NCI-H1417 treated with DMSO at 0.1 percent for 48 hours (cell line): Measurements from ENCODE around the gene FKBP1A.

ENCODE experiments used
- DNase-seq: peaks from one replicate; lab custom pipeline; 2025; lab: John Stamatoyannopoulos, UW

FKBP1A gene

DNA sequence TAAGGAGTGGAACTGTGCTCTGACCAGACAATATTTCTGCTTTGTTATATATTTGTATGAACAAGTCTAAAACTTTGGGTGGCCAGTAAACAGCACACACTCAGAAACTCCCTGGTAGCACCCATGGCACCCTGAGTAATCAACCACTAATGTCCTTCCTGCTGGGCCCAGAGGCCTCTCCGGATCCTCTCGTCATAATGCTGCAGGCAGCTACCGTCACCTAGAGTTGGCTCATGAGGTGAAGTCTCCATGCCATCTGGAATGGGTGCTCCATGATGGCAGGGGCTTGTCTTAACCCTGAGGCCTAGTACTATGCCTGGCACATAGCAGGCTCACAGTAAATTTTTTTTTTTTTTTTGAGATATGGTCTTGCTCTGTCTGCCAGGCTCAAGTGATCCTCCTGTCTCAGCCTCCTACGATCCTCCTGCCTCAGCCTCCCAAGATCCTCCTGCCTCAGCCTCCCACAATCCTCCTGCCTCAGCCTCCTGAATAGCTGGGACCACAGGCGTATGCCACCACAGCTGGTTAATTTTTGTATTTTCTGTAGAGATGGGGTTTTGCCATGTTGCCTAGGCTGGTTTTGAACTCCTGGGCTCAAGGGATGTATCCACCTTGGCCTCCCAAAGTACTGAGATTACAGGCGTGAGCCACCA is 60.9 kb downstream of the FKBP1A start:
- DNase-seq = no peak

DNA sequence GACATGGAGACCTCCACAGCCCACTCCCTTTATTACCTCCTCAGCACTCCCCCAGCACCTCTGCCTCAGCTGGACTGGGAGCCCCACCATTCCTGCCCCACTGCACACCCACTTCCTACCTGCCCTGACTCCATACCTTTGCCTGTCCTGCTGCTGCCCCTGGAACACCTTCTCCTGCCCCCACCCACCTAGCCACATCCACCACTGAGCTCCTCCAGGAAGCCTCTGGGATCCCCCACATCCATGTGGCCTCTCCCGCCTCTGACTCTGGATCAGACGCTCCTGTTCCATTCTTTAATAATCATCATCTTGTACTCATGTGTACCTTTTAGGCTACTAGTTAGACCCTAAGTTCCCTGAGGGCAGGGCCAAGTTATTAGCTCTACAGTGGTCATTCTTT is 61.8 kb downstream of the FKBP1A start:
- no peak for DNase-seq

DNA sequence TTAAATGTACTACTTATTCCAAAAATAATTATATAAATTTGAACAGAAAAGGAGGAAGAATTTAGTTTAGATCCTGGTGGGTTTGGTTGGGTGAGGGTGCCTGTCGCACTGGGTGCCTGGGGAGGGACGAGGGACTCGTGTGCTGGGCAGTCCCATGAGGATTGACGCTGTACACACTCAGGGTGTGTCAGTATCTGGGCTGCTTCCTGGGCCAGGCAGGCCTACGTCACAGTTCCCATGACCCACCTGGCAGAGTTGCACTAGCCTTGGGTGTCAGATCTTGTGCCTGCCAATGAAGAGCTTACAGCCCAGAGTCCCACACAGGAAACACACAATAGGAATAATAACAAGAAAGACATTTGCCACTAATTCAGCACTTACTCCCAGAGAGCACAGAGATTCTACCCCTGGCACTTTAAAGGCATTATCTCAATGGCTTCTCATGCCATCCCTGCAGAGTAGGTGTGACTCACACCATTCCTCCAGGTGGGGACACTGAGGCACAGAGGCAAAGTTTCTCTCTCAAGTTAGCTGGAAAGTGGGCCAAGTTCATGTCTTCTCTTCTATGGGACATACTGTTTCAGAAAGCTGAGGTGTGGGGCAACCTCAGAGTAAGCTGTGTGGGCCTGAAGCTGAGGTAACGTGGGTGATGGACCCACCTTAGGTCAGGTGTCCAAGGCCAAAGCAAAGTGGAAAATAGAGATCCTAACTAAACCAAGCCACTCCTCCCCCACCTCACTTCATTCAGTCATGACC is 62.6 kb downstream of the FKBP1A start:
- no peak for DNase-seq

DNA sequence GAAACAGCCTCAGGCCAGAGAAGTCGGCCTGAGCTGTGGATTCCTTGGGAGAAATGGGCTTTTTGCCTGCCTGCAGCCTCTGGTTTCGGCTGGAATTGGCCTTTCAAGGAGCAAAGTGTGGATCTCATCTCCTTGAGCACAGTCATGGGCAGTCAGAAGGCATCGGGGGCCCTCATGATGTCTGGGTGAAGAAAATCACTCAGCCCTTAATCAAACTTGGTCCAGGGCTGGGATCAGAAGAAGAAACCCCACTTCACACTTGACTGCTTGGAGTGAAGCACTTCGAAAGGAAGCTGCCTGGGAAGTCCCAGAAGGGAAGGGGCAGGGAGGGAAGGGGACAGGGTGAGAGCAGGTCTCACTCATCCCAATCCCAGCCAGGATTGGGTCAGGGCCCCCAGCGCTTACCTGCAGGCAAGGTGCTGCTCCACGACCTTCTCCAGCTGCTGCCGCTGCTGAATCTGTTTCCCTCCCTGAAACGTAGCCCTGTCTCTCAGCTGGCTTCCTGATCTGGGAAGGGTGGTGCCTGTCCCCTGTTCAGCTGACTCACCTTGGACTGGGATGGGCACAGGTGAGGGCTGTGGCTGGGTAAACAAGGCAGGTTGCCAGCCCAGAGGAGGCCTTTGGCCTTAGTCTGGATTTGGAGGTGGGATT is 64.0 kb downstream of the FKBP1A start, which contains the start of gene SDCBP2:
TSS of gene SDCBP2 (minus strand) at position 460 of the 651 bp plus-strand sequence. CDS start 8,723 bp downstream, outside the sequence.
- DNase-seq = no peak

DNA sequence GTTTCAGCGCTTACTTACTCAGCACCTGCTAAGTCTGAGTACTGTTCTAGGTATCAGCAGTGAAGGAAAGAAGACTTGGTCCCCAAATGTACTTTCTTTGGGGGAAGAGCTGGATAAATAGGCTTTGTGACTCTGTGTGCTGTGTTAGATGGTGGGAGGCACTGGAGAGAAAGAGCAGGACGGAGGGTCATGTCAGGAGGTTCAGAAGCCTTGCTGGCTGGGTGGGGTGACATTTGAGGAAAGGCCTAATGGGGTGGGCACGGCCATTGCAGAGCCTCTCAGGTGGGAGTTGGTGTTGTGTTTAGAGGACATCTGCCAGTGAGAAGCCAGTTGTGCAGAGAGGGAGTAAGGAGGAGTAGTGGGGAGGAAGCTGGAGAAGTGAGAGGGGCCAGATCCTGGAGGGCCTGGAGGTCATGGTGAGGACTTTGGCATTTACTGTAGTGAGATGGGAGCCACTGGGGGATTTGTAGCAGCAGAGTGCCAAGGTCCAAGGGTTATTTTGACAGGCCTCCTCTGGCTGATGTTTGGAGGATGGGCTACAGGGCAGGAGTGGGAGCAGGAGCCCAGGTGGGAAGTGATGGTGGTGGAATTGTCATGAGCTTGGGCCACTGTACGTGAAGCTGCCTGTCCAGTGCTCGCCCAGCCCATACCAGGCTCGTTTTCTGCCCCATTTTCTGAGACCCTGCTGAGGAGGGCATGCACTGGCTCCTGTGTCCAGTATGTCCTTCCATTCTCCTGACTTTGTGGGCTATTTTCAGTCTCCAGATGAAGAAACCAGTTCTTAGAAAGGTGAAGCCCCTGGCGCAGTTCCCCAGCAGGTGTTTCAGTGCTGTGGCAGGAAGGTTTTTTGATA is 64.8 kb downstream of the FKBP1A start:
- no peak for DNase-seq

DNA sequence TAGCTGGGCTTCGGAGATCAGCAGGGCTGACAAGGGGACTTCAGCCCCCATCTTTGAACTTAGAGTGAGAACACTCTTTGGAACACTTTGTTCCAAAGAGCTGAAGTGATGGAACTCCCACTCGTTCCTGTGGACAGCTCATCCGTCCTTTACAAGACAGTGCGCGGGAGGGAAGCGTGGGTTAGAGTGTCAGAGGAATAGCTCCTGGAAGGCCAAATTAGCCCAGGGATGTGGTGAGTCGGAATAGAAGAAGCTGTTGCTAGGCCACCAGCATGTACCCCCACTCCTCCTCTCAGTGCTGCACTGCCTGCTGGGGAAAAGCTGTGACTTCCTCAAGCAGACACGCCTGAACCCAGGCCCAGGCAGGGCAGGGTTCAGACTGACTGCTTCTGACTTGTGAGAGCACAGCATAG is 65.6 kb downstream of the FKBP1A start:
- no peak for DNase-seq

DNA sequence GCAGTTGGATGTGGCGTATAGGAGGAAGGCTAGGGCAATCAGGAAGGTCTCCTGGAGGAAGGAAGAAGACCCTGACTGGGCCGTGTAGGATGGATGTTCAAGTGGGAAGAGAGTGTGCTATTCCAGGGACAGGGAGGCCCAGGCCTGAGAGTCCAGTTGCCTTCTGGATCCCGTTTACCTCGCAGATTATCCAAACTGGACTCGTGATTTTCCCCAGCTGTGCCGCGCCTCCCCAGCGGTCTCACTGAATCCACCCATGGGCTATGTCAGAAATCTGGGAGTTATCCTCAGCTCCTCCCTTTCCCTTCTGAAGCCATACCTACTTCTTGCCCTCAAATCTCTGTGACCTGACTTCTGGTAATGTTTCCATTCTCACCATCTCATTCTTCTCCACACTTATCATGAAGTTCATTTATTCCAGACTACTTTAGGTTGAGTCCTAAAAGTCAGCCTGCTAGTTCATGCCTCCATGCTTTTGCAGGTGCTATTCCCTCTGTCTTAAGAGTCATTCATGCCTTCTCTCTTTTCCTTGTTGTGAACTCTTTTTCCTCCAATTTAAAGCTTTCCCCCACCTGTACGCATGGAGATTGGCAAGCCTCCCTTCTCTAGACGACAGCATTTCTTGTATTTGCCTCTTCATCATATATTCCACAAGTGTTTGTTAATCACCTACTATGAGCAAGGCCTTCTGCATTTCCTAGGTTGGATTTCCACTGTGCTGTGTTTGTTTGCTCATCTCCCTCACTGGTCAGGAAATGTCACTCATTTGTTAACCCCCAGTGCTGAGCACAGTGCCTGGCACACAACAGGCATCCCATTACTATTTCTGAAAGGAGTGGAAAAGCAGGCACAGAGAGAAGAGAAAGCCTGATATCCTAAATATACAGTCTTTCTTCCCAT is 66.6 kb downstream of the FKBP1A start:
- no peak for DNase-seq

DNA sequence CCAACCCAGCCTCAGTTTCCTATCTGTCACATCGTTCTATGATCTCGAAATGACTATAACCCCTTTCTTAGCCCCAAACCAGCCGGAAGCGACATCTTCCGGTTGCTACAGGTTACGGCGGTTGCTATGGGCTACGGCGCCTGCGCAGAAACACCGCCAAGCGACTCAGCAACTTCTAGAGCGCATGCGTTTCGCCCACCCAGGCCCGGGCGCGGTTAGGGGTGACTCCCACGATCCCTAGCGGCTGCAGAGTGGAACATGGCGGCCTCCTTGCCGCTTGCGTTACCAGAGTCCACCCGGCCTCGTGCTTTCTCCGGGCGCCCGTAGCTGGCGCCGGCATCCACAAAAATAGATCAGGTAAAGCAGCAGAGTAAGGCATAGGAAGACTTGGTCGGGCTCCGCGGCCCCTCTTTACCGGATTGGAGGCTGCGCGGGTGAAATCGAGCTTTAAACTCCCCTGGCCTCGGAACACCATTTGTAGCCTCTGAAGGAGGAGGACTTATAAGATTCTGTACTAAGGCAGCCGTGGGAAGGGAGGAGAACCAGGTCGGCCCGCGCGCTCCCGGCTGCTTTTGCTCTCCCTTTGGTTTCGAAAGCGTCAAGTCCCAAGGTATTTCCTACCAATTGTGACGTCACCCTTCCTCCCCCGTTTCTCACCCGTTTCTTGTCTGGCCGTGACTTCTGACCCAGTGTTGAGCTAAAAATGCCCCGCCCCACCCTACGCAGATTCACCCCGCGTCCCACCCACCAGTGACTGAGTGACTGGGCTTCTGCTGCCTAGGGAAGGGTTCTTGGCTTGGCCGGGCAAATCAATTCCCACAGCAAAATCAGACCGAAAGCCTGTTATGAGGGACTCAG is 67.5 kb downstream of the FKBP1A start:
- peak; percentile 93 for DNase-seq

DNA sequence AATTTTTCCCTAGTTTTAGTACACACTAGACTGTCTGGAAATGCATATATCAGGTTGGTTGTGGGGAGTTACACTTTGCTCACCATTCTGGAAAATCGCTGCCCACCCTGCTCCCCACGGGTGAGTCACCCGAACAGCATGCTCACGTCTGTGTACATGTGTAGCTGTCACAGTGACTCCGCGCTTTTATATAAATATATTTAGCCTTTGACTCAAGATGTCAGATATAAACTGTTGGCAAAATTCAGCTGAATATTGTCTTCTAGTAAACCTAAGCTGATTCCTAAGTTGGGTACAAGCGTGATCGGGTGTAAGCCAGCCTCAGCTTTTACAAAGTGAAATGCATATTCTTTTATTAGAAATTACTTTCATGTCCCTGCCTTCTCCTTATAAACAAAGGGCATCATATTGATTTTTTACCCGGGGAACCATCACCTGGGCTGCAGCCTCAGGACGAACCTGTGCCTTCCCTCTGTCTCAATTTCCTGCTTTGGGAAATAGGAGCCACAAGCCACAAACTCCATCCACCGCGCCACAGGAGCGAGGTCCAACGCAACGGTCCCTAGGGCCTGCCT is 68.2 kb downstream of the FKBP1A start:
- DNase-seq = no peak

DNA sequence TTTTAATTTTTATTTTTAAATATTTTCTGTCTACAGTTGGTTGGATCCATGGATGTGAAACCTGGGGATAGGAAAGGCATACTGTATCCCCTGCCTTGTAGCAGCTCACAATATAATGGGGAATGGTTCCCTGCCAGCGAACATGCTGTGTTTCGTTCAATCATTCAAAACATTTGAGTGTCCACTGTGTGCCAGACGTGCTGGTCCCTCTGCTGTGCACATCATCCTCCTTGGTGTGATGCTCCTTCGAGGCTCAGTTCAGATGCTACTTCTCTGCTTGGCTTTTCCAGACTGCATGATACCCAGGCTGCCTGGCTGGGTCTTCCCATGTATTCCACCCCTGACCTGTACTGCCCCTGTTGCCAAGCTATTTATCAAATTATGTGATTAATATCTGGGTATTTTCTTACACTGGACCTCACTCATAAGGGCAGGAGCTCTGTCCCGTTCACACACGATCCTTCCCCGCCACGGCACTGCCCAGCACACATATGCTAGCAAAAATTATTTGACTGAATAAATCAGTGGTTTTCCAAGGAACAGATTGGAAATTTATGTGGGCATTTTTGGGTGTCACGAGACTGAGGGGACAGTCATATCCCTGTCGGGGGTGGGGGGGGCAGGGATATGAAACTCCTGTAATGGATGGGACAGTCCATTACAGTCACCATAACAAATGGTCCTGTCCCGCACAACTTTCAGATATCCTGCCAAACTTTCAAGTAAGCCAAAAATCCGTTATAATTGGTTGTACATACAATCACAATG is 68.8 kb downstream of the FKBP1A start:
- DNase-seq = no peak

DNA sequence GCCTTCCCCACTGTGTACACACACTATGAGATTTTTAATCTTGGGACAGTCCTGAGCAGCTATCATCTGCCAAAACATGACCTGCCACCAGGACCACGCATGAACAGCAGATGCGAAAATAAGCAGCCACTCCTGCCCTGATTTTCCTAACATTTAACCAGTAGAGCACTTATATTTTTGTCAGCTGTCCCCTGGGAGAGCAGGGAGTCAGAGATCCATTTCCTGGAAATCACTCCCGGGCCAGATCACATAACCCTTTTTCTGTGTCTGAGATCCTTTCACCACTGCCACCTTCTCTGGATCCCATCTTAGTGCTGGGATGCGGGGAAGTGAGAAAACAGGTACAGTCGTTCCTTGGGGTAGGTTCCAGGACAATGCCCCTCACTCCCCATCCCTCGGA is 69.6 kb downstream of the FKBP1A start:
- no peak for DNase-seq

DNA sequence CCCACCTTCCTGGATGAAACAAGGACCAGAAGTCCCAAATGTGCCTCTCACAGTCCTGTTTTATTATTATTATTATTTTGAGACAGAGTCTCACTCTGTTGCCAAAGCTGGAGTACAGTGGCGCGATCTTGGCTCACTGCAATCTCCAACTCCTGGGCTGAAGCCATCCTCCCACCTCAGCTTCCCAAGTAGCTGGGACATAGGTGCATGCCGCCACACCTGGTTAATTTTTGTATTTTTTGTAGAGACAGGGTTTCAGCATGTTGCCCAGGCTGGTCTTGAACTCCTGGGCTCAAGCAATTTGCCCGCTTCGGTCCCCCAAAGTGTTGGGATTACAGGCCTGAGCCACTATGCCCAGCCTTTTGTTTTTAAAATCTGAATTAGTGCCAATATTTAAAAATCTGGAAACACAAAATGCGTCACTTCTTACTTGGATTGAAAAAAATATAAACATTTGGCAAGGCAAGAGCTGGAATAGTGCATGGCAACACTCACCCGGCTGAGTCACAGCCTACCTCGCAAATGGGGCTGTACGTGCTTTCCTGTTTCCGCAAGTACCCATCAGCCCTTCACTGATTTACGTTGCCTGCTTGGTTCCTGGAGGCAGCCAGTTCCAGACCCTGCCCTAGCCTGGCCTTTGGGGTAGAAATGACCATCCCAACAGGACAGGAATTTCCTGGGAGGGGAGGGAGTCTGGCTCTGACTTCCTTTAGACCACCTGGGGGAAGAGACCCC is 70.2 kb downstream of the FKBP1A start:
- DNase-seq = no peak

DNA sequence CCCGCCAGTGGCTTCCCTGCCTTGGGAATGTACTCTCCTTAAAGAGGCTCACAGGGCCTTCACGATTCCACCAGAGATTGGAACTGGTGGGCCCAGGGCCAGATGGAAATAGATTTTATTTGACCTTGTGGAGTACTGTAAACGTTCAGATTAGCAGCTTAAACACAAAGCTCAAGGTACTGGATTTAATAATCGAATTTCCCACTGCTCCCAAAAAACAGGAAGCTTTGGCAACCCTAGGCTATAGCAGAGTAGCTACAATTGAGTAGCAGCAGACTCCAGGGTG is 71.3 kb downstream of the FKBP1A start:
- DNase-seq = no peak

DNA sequence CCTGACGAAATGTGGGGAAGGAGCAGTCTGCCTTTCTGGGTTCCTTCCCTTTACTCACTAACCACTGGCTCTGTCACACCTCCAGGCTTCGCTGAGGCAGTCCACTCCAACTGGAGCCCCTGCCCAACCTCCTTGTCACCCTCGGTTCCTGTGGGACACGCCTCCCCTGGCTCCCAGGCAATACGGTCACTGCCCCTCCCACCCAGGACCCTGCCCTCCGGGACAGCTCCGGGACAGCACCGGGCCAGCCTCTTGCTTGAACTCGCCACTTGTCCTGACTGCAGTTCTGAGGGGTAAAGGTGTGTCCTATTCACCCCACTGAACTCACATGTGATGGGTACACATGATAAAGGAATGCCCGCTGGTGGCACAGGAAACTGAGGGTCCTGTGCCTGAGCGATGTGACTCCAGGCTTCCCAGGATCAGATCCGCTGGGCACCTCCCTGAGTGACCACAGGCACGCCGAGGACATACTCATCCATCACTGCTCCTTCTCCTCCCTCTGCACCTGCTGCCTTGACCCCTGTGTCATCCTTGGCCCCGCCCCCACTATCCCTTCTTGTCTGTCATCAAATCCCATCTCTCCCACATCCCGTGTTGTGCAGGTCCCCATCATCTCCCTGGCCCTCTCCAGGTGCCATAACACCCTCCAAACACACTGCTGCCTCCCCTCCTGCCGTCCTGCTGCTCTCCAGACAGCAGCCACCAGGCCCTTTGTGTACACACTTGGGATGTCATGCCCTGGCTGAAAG is 71.8 kb downstream of the FKBP1A start:
- no peak for DNase-seq

DNA sequence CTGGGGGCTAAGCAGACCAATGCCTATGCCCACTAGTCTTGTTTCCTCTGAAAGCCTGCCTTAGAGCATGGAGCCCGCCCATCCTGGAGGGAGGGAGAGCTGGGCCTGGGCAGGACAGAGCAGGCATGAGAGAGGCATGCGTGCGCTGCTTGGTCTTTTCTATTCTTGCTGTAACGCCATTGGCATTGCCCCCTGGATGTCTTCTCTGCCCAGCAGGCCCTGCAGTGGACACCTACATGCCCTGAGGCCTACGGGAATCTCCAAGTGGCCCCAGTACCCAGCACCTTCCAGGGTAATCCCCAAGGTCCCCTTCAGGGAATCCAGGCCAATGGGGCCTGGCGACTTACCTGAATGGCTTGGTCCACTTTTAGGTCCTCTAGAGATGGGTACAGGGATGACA is 72.8 kb downstream of the FKBP1A start:
- no peak for DNase-seq

DNA sequence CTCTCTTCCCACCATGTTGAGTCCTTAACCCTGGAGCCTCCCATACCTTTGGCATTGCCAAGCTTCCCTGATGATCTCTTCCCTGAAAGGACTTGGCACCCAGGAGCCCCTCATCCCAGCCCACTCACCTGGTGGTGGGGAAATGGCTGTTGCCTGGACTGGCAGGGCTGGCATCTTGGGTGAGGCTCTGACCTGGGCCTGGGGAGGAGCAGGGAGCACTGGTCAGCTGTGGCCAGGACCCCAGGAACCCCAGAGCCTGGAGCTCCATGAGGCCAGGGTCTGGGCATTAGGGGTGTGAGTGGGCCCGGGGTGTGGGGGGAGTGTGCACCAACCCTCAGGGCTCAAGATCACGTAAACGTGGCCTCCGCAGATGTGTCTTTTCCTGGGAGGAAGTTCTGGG is 73.4 kb downstream of the FKBP1A start:
- no peak for DNase-seq

DNA sequence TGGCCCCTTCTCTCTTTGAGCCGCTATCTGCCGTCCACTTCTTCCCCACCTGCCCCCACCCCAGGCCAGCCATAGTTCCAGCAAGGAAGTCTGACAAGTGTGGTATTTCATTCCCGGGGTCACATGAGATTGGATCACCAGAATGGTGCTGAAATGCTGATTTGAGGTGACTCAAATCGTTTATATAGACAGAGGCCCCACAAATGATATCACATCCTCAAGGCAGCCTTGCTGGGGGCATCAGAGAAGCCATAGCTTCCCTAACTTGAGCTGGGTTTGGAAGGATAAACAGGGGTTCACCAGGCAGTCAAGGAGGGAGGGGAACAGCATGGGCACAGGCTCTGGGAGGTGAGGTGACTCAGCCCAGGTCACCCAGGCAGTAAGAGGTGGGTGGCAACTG is 73.8 kb downstream of the FKBP1A start:
- DNase-seq = no peak
